ENCODE data around the gene NAGA. TPM values are rescaled to one million over a fixed set of nuclear protein-coding genes. Genes with fewer than 3 reads are reported as not detected.

The NAGA gene
- total RNA-seq, 4 donors from 2014 or later = 13.1 to 26.2 (median 17.3) TPM

DNA sequence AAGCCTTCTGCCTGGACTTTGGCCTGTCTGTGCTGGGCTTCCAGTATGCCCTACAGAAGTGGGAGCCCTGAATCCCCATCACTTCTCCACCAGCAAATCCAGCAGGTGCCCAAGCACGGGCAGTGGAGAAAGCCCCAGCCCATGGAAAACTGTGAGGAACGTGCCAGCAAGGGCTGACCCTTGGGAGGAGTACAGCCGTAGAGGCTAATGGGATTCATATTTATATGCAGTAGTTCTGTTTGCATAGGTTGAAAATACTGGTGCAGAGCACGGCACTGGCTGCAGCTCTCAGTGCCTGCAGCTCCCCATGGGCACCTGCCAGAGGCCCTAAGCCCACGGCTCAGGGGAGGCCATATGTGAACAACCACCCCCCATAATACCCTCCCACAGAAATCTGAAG, 10.1 kb downstream of the NAGA start:
- no peak for TF ChIP-seq POLR2A (IDR thresholded peaks at IDR 0.05)
- TF ChIP-seq, protein P1, sequence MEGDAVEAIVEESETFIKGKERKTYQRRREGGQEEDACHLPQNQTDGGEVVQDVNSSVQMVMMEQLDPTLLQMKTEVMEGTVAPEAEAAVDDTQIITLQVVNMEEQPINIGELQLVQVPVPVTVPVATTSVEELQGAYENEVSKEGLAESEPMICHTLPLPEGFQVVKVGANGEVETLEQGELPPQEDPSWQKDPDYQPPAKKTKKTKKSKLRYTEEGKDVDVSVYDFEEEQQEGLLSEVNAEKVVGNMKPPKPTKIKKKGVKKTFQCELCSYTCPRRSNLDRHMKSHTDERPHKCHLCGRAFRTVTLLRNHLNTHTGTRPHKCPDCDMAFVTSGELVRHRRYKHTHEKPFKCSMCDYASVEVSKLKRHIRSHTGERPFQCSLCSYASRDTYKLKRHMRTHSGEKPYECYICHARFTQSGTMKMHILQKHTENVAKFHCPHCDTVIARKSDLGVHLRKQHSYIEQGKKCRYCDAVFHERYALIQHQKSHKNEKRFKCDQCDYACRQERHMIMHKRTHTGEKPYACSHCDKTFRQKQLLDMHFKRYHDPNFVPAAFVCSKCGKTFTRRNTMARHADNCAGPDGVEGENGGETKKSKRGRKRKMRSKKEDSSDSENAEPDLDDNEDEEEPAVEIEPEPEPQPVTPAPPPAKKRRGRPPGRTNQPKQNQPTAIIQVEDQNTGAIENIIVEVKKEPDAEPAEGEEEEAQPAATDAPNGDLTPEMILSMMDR (IDR thresholded peaks at IDR 0.05) = no peak
- WGBS, 2 donors = 91 to 100% methylated on average over 5 of the region's 5 CpGs
- H3K4me3 ChIP-seq (ENCODE audit: low read depth, poor library complexity, severe bottlenecking) = no peak overlapping the region
- intact Hi-C loops (cut with DNase I; ENCODE audit: low total_unique reads) = no loop called here
- DNase-seq (ENCODE audit: low spot score in 2 of 2) = peak in 1 of 2 donors; percentile 49

DNA sequence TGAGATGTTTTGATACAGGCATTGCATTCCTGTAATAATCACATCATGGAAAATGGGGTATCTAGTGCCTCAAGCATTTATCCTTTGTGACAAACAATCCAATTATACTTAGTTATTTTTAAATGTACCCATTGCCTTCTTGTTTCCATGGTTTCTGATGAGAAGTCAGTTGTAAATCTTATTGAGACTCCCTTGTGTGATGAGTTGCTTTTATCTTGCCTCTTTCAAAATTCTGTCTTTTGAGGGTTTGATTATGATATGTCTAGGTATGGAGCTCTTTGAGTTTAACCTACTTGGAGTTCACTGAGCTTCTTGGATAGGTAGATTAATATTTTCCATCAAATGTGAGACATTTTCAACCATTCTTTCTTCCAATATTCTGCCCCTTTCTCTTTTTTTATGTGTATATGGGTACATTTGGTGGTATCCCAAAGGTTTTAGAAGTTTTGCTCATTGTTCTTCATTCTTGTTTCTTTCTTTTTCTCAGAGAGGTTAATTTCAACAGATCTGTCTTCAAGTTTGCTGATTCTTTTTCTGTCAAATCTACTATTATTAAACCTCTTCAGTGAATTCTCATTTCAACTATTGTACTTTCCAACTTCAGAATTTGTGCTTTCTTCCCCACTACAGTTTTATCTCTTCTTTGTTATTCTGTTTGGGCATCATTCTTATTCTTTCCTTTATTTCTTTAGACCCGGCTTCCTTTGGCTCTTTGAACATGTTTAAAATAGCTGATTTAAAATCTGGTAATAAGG, 13.7 kb downstream of the NAGA start:
- intact Hi-C loops (cut with DNase I; ENCODE audit: low total_unique reads) = no loop called here
- TF ChIP-seq, protein P1 (IDR thresholded peaks at IDR 0.05) = no peak
- no peak for TF ChIP-seq POLR2A (IDR thresholded peaks at IDR 0.05)
- H3K4me3 ChIP-seq (ENCODE audit: low read depth, poor library complexity, severe bottlenecking) = no peak overlapping the region
- WGBS, 2 donors = 93 to 95% methylated on average over 1 of the region's 1 CpG
- DNase-seq (ENCODE audit: low spot score in 2 of 2) = no peak

DNA sequence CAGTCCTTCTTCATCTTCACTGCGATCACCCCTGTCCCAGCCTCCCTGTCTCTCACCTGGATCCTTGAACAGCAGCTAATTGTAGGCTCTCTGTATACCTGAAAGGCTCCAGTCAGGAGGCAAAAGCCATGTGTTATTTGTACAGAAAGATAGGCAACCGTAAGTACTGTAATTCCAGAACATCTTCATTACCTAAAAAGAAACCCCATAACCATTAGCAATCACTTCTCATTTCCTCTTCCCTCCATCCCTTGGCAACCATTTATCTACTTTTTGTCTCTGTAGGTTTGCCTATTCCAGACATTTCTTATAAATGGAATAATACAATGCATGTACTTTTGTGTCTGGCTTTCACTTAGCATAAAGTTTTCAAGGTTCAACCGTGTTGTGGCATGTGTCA, 17.8 kb downstream of the NAGA start:
- TF ChIP-seq, protein P1 (IDR thresholded peaks at IDR 0.05) = no peak
- TF ChIP-seq POLR2A (IDR thresholded peaks at IDR 0.05) = no peak
- no peak for DNase-seq (ENCODE audit: low spot score in 2 of 2)
- 77 to 87% methylated on average over 3 of the region's 3 CpGs for WGBS, 2 donors
- intact Hi-C loops (cut with DNase I; ENCODE audit: low total_unique reads) = no loop called here
- no peak overlapping the region for H3K4me3 ChIP-seq (ENCODE audit: low read depth, poor library complexity, severe bottlenecking)

DNA sequence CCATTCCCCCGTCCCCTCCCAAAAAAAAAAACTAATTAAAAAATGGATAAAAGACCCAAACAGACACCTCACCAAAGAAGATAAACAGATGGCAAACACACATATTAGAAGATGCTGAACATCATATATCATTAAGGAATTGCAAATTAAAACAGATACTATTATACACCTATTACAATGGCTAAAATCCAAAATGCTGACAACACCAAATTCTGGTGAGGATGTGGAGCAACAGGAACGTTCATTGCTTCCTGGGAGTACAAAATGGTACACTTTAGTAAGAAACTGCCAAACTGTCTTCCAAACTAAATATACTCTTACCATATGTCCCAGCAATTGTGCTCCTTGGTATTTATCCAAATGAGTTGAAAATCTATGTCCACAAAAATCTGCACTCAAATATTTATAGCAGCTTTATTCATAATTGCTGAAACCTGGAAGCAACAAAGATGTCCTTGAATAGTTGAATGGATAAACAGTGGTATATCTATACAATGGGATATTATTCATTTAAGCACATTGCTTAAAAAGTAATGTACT, 19.9 kb downstream of the NAGA start:
- DNase-seq (ENCODE audit: low spot score in 2 of 2) = no peak
- no peak for TF ChIP-seq POLR2A (IDR thresholded peaks at IDR 0.05)
- TF ChIP-seq, protein P1 (IDR thresholded peaks at IDR 0.05) = no peak
- intact Hi-C loops (cut with DNase I; ENCODE audit: low total_unique reads) = no loop called here
- no peak overlapping the region for H3K4me3 ChIP-seq (ENCODE audit: low read depth, poor library complexity, severe bottlenecking)
- 60 to 87% methylated on average over 2 of the region's 2 CpGs for WGBS, 2 donors

DNA sequence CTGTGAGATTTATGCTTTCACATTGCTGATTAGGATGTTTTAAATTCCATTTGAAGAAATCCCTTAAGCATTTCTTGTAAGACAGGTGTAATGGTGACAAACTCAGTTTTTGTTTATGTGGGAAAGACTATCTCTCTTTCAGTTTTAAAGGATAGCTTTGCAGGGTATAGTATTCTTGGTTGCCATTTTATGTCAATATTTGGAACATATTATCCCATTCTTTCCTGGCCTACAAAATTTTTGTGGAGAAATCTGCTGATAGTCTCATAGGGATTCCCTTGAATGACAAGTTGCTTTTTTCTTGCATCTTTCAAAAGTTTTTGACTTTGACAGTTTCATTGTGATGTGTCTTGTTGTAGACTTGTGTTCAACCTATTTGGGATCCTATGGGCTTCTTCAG, 28.8 kb downstream of the NAGA start:
- no peak overlapping the region for H3K4me3 ChIP-seq (ENCODE audit: low read depth, poor library complexity, severe bottlenecking)
- TF ChIP-seq, protein P1 (IDR thresholded peaks at IDR 0.05) = no peak
- no peak for TF ChIP-seq POLR2A (IDR thresholded peaks at IDR 0.05)
- intact Hi-C loops (cut with DNase I; ENCODE audit: low total_unique reads) = no loop called here
- DNase-seq (ENCODE audit: low spot score in 2 of 2) = no peak
